Esophagus squamous epithelium (tissue), 5 donors: ENCODE results near the gene CGNL1. TPM values are rescaled to one million over a fixed set of nuclear protein-coding genes. Genes with fewer than 3 reads are reported as not detected.

Experiments used
- DNase-seq: peaks from one replicate; lab custom pipeline; 2025; lab: John Stamatoyannopoulos, UW
- H3K27ac ChIP-seq, 4 donors: fragments of 200-600 bp; sonication (generic); one replicate each; pipeline ENCODE4 v1.5.1; 2016 to 2019; ENCODE audit warnings: mild to moderate bottlenecking in 1 of 4
- H3K27me3 ChIP-seq, 4 donors: fragments of 200-600 bp; sonication (generic); 1 replicate in 3 of 4; 2 replicates in 1 of 4; pipeline versions ENCODE4 v1.5.1 to v1.6.0; 2017 to 2021; ENCODE audit warnings: antibody characterized with exemption in 1 of 4
- H3K36me3 ChIP-seq, 3 donors: fragments of 200-600 bp; sonication (generic); one replicate each; pipeline ENCODE4 v1.5.1; 2016 to 2019
- H3K4me1 ChIP-seq, 3 donors: fragments of 200-600 bp; sonication (generic); one replicate each; pipeline ENCODE4 v1.5.1; 2017 to 2019
- H3K4me3 ChIP-seq, 4 donors: fragments of 200-600 bp; sonication (generic); 1 replicate in 3 of 4; 2 replicates in 1 of 4; pipeline ENCODE4 v1.5.1; 2016 to 2019; ENCODE audit warnings: mild to moderate bottlenecking in 2 of 4, moderate library complexity in 1 of 4
- H3K9me3 ChIP-seq, 3 donors: fragments of 200-600 bp; sonication (generic); one replicate each; pipeline ENCODE4 v1.5.1; 2016 to 2019
- POLR2A ChIP-seq, 4 donors: fragments of 450-650 bp; IDR thresholded peaks; one replicate each; pipeline ENCODE4 v1.6.1; 2017; ENCODE audit warnings: antibody characterized with exemption in 4 of 4, mild to moderate bottlenecking in 4 of 4, moderate library complexity in 3 of 4
- WGBS, 2 donors: methylation state at CpG; one replicate each; pipeline ENCODE4 v1.1.5; 2018; 5-methylcytosine and 5-hydroxymethylcytosine counted together
- intact Hi-C: fragments of 100-400 bp; cut with DNase I; formaldehyde crosslinking; loops from one replicate; pipeline ENCODE4 v1.15.0; 2022
- total RNA-seq, 4 donors: library from RNA; depleted of rRNA; stranded (reverse); fragments of >200 nt; gene quantifications; one replicate each; pipeline ENCODE4 v1.1.0, GENCODE V29; 2016
- TF ChIP-seq, protein P1 (sequence below), 6 experiments: fragments of 450-650 bp in 4 of 6; fragments of 200-600 bp in 2 of 6; sonication (generic) in 2 of 6; IDR thresholded peaks; one replicate each; pipeline ENCODE4 v1.5.1; 2016 to 2019; ENCODE audit warnings: antibody characterized with exemption in 6 of 6, mild to moderate bottlenecking in 4 of 6, moderate library complexity in 4 of 6
- donor health status: DM: yes; HTN: yes; CAD: no.

CGNL1 gene
- total RNA-seq, 4 donors from 2014 or later: 3.8 to 14.7 (median 8.8) TPM

DNA sequence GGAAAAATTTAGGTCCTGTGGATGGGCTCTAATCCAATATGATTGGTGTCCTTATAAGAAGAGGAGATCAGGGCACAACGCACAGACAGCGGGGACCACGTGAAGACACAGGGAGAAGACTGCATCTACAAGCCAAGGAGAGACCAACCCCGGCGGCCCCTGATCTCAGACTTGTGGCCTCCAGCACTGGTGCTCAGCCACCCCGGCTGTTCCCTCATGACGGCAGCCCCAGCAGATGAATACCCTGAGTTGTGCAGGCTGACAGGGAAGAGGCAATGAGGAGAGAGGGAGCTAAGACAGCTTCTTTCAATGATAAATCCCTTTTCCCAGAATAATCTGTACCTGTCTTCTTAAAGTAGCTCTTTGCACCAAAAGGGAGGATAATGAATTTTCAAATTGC is 33.3 kb upstream of the CGNL1 start:
- TF ChIP-seq, protein P1, sequence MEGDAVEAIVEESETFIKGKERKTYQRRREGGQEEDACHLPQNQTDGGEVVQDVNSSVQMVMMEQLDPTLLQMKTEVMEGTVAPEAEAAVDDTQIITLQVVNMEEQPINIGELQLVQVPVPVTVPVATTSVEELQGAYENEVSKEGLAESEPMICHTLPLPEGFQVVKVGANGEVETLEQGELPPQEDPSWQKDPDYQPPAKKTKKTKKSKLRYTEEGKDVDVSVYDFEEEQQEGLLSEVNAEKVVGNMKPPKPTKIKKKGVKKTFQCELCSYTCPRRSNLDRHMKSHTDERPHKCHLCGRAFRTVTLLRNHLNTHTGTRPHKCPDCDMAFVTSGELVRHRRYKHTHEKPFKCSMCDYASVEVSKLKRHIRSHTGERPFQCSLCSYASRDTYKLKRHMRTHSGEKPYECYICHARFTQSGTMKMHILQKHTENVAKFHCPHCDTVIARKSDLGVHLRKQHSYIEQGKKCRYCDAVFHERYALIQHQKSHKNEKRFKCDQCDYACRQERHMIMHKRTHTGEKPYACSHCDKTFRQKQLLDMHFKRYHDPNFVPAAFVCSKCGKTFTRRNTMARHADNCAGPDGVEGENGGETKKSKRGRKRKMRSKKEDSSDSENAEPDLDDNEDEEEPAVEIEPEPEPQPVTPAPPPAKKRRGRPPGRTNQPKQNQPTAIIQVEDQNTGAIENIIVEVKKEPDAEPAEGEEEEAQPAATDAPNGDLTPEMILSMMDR (IDR thresholded peaks at IDR 0.05): no peak
- no peak for TF ChIP-seq POLR2A (IDR thresholded peaks at IDR 0.05)
- H3K4me3 ChIP-seq: no peak overlapping the region
- peaks cover 0 to 10% (median 0%) of the 10 kb centered on the region in 3 donors for H3K4me1 ChIP-seq
- H3K27ac ChIP-seq: no peak overlapping the region
- WGBS, 2 donors: 79 to 80% methylated on average over 6 to 7 of the region's 7 CpGs
- no peaks in the 10 kb centered on the region for H3K36me3 ChIP-seq
- H3K9me3 ChIP-seq: no peaks in the 10 kb centered on the region
- intact Hi-C loops: loop anchor here (5.0 kb wide), 1 partner anchor 184 kb away; no protein-coding TSS in a partner anchor
- DNase-seq: no peak
- H3K27me3 ChIP-seq: no peaks in the 10 kb centered on the region

DNA sequence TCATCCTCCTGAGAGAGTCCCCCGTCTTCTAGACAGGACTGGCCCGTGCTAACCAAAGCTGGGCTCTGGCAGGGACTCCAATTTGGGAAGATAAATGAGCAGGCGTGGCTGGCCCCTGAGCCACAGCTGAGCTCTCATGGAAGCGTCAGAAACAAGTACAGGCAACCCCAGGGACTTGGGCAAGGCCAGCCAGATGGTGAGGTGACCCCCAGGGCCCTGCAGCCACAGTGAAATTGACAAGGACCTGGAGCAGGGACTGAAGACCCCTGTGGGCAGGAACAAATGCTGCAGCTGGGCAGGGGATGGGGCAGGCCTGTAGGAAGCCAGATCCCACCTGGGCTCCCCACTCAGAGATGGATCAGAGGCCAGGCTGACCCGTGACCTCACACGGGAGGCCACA is 32.8 kb upstream of the CGNL1 start:
- H3K4me3 ChIP-seq: no peak overlapping the region
- H3K36me3 ChIP-seq: no peaks in the 10 kb centered on the region
- intact Hi-C loops: loop anchor here (5.0 kb wide), 1 partner anchor 184 kb away; no protein-coding TSS in a partner anchor
- H3K4me1 ChIP-seq: peaks cover 0 to 6% (median 0%) of the 10 kb centered on the region in 3 donors
- no peaks in the 10 kb centered on the region for H3K9me3 ChIP-seq
- 70 to 80% methylated on average over 1 to 2 of the region's 6 CpGs for WGBS, 2 donors
- TF ChIP-seq, protein P1 (IDR thresholded peaks at IDR 0.05): no peak
- no peak for TF ChIP-seq POLR2A (IDR thresholded peaks at IDR 0.05)
- no peak overlapping the region for H3K27ac ChIP-seq
- DNase-seq: no peak
- no peaks in the 10 kb centered on the region for H3K27me3 ChIP-seq

DNA sequence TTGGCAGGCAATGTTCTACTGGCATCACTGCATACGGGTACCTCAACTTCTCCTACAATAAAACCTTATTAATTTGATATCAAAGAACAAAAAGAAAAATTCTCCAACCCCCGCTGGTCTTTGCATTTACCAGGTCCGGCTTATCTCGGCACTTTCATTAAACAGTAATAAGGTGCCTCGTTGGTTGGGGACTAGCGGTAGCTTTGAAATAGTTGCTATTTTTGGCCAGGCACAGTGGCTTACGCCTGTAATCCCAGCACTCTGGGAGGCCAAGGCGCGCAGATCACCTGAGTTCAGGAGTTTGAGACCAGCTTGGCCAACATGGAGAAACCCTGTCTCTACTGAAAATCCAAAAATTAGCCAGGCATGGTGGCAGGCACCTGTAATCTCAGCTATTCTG is 32.0 kb upstream of the CGNL1 start:
- H3K36me3 ChIP-seq: no peaks in the 10 kb centered on the region
- H3K9me3 ChIP-seq: no peaks in the 10 kb centered on the region
- WGBS, 2 donors: 79 to 88% methylated on average over 6 to 8 of the region's 9 CpGs
- intact Hi-C loops: loop anchor here (5.0 kb wide), 1 partner anchor 183 kb away; no protein-coding TSS in a partner anchor
- H3K27me3 ChIP-seq: no peaks in the 10 kb centered on the region
- no peak overlapping the region for H3K4me3 ChIP-seq
- no peak overlapping the region for H3K27ac ChIP-seq
- no peak for DNase-seq
- TF ChIP-seq, protein P1 (IDR thresholded peaks at IDR 0.05): no peak
- TF ChIP-seq POLR2A (IDR thresholded peaks at IDR 0.05): no peak
- H3K4me1 ChIP-seq: peaks cover 0 to 4% (median 0%) of the 10 kb centered on the region in 3 donors

- Histone ChIP-seq H3K27me3 (no peaks in the 10 kb centered on the region), H3K27ac (no peak overlapping the region), H3K4me1 (peaks cover 0 to 4% (median 0%) of the 10 kb centered on the region in 3 donors), H3K4me3 (no peak overlapping the region), H3K36me3 (no peaks in the 10 kb centered on the region), H3K9me3 (no peaks in the 10 kb centered on the region)
- WGBS, 2 donors: 80 to 90% methylated on average over 5 of the region's 5 CpGs
- TF ChIP-seq POLR2A (IDR thresholded peaks at IDR 0.05): no peak
- TF ChIP-seq, protein P1 (IDR thresholded peaks at IDR 0.05): no peak
- intact Hi-C loops: no loop called here
- no peak for DNase-seq
Measured at GRCh38 chr15:57345584-57345983, 30.7 kb upstream of the CGNL1 start.

GRCh38 chr15:57348081-57348480 is 28.2 kb upstream of the CGNL1 start:
- H3K4me3 ChIP-seq: no peak overlapping the region
- no peak overlapping the region for H3K27ac ChIP-seq
- no peaks in the 10 kb centered on the region for H3K4me1 ChIP-seq
- H3K27me3 ChIP-seq: no peaks in the 10 kb centered on the region
- intact Hi-C loops: no loop called here
- TF ChIP-seq POLR2A (IDR thresholded peaks at IDR 0.05): no peak
- TF ChIP-seq, protein P1 (IDR thresholded peaks at IDR 0.05): no peak
- no peak for DNase-seq
- WGBS, 2 donors: 83 to 100% methylated on average over 1 of the region's 1 CpG
- no peaks in the 10 kb centered on the region for H3K36me3 ChIP-seq
- no peaks in the 10 kb centered on the region for H3K9me3 ChIP-seq
